ENCODE measurements around the gene STX18.

- TF ChIP-seq POLR2A (IDR thresholded peaks at IDR 0.05; ENCODE audit: low read depth, low read length) (no peak), POLR2AphosphoS5 (IDR thresholded peaks at IDR 0.05; ENCODE audit: low read depth, low read length) (no peak)
Measured at GRCh38 chr4:4509521-4509920, 32.3 kb downstream of the STX18 start.
